Measurements from ENCODE around the gene APOLD1.
A peak's percentile ranks its signal among the peaks of the same experiment; 100 is the strongest.
"Not testable (repeated sequence)": the region's sequence is repeated elsewhere in the genome, so short reads cannot be mapped to it uniquely, and the experiment has no call there.

Gene APOLD1

DNA sequence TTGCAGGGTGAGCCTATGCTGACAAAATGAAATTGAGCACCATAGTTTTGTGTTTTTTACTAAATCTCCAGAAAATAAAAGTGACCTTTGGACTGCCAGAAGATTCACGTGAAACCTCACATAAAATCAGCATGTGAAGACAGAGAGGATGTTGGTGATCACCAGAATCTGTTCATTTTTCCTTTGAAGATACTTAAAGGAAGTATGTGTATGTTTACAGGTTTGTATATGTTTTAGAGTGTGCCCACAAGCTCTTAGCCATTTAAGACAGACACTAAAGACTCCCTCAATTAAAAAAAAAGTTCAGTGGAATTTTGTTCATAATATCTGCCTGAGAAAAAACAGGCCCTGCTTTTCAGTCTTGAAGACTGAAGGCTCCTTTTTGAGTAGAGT, 53.5 kb downstream of the APOLD1 start:
- DNase-seq (ENCODE audit: low read depth), result no peak
- H3K4me3 ChIP-seq (replicated peaks; ENCODE audit: low read depth, low read length), result no peak overlapping the region
- no peak for TF ChIP-seq CTCF (IDR thresholded peaks at IDR 0.05; ENCODE audit: low read length, missing control alignments)

- not testable (repeated sequence) for DNase-seq (ENCODE audit: low read depth)
Measured at GRCh38 chr12:12839439-12839838, 54.0 kb downstream of the APOLD1 start.

GRCh38 chr12:12839873-12840579, 54.6 kb downstream of the APOLD1 start:
- no peak for TF ChIP-seq CTCF (IDR thresholded peaks at IDR 0.05; ENCODE audit: low read length, missing control alignments)
- no peak overlapping the region for H3K4me3 ChIP-seq (replicated peaks; ENCODE audit: low read depth, low read length)
- DNase-seq (ENCODE audit: low read depth), result peak; percentile 73

More at GRCh38 chr12:12839439-12839838, 54.0 kb downstream of the APOLD1 start:
- H3K4me3 ChIP-seq (replicated peaks; ENCODE audit: low read depth, low read length), result not testable (repeated sequence)

DNA sequence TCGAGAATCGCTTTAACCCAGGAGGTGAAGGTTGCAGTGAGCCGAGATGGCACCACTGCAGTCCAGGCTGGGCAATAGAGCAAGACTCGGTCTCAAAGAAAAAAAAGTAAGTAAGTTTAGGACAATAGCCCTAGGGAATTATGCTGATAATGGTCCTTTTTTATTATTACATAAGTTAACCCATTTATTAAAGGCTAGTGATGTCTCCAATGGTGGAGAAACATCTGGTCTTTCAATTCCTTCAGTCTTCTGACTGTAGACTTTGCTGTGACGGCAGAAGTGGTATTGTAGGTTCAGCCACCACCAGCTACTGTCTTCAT, 55.1 kb downstream of the APOLD1 start:
- H3K4me3 ChIP-seq (replicated peaks; ENCODE audit: low read depth, low read length), result no peak overlapping the region
- no peak for TF ChIP-seq CTCF (IDR thresholded peaks at IDR 0.05; ENCODE audit: low read length, missing control alignments)
- no peak for DNase-seq (ENCODE audit: low read depth)
